Neutrophil (primary cell): Measurements from ENCODE around the gene KCNQ1.

Experiments
- H3K27ac ChIP-seq: fragments of 200-600 bp; sonication (generic); 2 replicates; pipeline ENCODE4 v1.5.1; 2016; ENCODE audit warnings: mild to moderate bottlenecking, moderate library complexity
- H3K27me3 ChIP-seq: fragments of 200-600 bp; sonication (generic); 2 replicates; pipeline ENCODE4 v1.6.0; 2016; ENCODE audit warnings: mild to moderate bottlenecking
- H3K36me3 ChIP-seq: fragments of 200-600 bp; sonication (generic); 2 replicates; pipeline ENCODE4 v1.5.1; 2017
- H3K4me1 ChIP-seq, 2 experiments: fragments of 200-600 bp in 1 of 2; sonication (generic) in 1 of 2; 1 replicate in 1 of 2; 2 replicates in 1 of 2; pipeline versions ENCODE4 v1.5.1 to v1.6.1; 2013 to 2016; ENCODE audit warnings: low read depth in 1 of 2, low read length in 1 of 2, mild to moderate bottlenecking in 1 of 2, moderate library complexity in 1 of 2; ENCODE audit not compliant: control insufficient read depth in 1 of 2, insufficient read depth in 1 of 2
- H3K4me3 ChIP-seq, 2 experiments: fragments of 200-600 bp in 1 of 2; sonication (generic) in 1 of 2; 1 replicate in 1 of 2; 2 replicates in 1 of 2; pipeline ENCODE4 v1.5.1; 2013 to 2016; ENCODE audit warnings: low read depth in 1 of 2, low read length in 1 of 2, mild to moderate bottlenecking in 1 of 2, moderate library complexity in 1 of 2
- H3K9me3 ChIP-seq: fragments of 200-600 bp; sonication (generic); 2 replicates; pipeline ENCODE4 v1.5.1; 2016
- CTCF ChIP-seq: fragments of 200-600 bp; sonication (generic); IDR thresholded peaks from 2 replicates; pipeline ENCODE4 v1.5.1; 2016; ENCODE audit warnings: antibody characterized with exemption

The KCNQ1 gene

GRCh38 chr11:2855162-2855561, 410.4 kb downstream of the KCNQ1 start:
- H3K4me3 ChIP-seq = no peak overlapping the region
- H3K9me3 ChIP-seq = no peaks in the 10 kb centered on the region
- no peaks in the 10 kb centered on the region for H3K4me1 ChIP-seq
- no peaks in the 10 kb centered on the region for H3K36me3 ChIP-seq
- peaks cover 5% of the 10 kb centered on the region for H3K27me3 ChIP-seq
- no peak overlapping the region for H3K27ac ChIP-seq
- TF ChIP-seq CTCF = no peak

DNA sequence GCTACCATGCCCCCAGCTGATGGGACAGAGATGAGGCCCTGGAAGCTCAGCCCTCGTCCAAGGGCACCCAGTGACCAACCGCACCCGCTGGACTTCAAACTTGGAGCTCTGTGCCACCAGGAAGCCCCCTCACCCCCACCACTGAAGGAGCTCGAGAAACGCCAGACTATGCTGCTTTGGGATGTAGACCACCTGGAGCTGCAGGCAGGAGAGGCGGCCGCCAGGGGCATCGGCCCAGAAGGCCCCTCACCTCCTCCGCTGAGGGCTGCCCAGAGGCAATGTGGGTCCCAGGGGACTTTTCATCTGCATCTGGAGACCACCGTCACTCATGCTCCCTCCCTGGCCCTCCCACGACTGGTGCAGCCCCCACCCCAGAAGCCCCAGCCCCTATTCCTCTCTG, 412.5 kb downstream of the KCNQ1 start:
- H3K4me1 ChIP-seq = no peaks in the 10 kb centered on the region
- H3K36me3 ChIP-seq = no peaks in the 10 kb centered on the region
- H3K27me3 ChIP-seq = peaks cover 26% of the 10 kb centered on the region
- no peak for TF ChIP-seq CTCF
- H3K9me3 ChIP-seq = no peaks in the 10 kb centered on the region
- H3K27ac ChIP-seq = no peak overlapping the region
- H3K4me3 ChIP-seq = no peak overlapping the region

DNA sequence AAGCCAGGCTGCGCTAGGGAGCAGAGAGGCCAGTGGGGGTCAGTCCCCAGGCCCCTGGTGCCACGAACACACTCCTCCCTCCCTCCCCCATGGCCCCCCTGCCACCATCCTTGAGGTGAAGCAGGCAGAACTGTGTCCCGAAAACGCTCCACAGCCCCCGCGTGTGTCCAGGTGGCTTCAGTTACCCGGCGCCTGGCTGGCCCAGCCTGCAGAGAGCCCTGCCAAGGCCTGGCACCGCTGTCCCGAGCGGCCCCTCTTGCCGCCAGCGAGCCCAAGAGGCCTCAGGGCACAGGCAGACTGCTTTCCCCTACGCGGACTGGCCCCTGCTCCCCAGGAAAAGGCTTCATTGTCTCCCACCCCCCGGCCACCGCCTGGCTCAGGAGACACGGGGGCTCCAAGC, 413.1 kb downstream of the KCNQ1 start:
- TF ChIP-seq CTCF = no peak
- Histone ChIP-seq H3K4me1 (no peaks in the 10 kb centered on the region), H3K9me3 (no peaks in the 10 kb centered on the region), H3K36me3 (no peaks in the 10 kb centered on the region), H3K27me3 (peaks cover 33% of the 10 kb centered on the region), H3K27ac (no peak overlapping the region), H3K4me3 (no peak overlapping the region)

GRCh38 chr11:2858995-2859698, 414.3 kb downstream of the KCNQ1 start:
- no peak for TF ChIP-seq CTCF
- Histone ChIP-seq H3K27me3 (peaks cover 45% of the 10 kb centered on the region), H3K9me3 (no peaks in the 10 kb centered on the region), H3K4me3 (no peak overlapping the region), H3K36me3 (no peaks in the 10 kb centered on the region), H3K27ac (no peak overlapping the region), H3K4me1 (no peaks in the 10 kb centered on the region)

- Histone ChIP-seq H3K4me3 (no peak overlapping the region), H3K27me3 (peaks cover 50% of the 10 kb centered on the region), H3K4me1 (no peaks in the 10 kb centered on the region), H3K27ac (no peak overlapping the region), H3K9me3 (no peaks in the 10 kb centered on the region), H3K36me3 (no peaks in the 10 kb centered on the region)
- no peak for TF ChIP-seq CTCF
These were observed 414.9 kb downstream of the KCNQ1 start for GRCh38 chr11:2859699-2860037.
